ENCODE measurements around the gene SUMO3. TPM values are rescaled to one million over a fixed set of nuclear protein-coding genes. Genes with fewer than 3 reads are reported as not detected.

Gene SUMO3
- total and polyA plus RNA-seq, 2 of the 4 experiments (the other 2 are of a cell fraction), result 64.9 to 101 TPM

DNA sequence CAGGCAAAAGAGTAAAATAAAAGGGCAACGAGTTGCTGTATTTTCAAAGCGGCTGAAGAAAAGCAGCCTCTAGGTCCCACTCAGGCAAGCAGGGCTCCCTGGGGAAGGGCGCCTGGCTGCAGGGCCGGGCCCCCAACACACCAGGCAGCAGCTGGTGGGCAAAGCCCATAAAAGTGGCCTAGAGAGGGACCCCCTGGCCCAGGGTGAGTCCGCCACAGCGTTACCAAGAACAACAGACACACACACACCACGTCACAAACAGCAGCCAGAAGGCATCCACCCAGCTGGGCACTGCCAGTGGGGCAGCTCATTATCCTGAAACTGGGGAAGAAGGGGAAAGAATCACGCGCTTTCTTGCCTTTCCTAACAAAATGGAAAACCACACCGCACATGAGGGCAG lies 4.7 kb downstream of the SUMO3 start:
- no peak for ATAC-seq (ENCODE audit: low read depth)
- H3K27me3 ChIP-seq (ENCODE audit: control insufficient read depth, insufficient read depth, low read length), result no peaks in the 10 kb centered on the region
- H3K4me2 ChIP-seq (ENCODE audit: low read depth, low read length), result no peak overlapping the region
- no peak overlapping the region for H3K4ac ChIP-seq (ENCODE audit: low read depth, low read length)
- no peak overlapping the region for H2BK5ac ChIP-seq (ENCODE audit: low read depth, low read length, poor library complexity, severe bottlenecking)
- H3K4me3 ChIP-seq (ENCODE audit: insufficient read depth, low read depth, low read length), result no peak overlapping the region
- H3K27ac ChIP-seq (ENCODE audit: insufficient read depth, low read length), result no peak overlapping the region
- H3K18ac ChIP-seq (ENCODE audit: low read depth, low read length), result no peak overlapping the region
- WGBS, 2 experiments (ENCODE audit: extremely low coverage in 2 of 2, insufficient read length in 1 of 2), result 100% methylated on average over 4 of the region's 10 CpGs; no CpG with 5 or more reads in 1 of the 2 experiments
- CTCF ChIA-PET, result no interaction called here
- H2BK20ac ChIP-seq (ENCODE audit: low read depth, low read length), result no peak overlapping the region
- H2AK5ac ChIP-seq (ENCODE audit: low read depth, low read length), result no peak overlapping the region
- H4K20me1 ChIP-seq (ENCODE audit: insufficient read depth, low read length), result peaks cover 78% of the 10 kb centered on the region
- H2AK9ac ChIP-seq (replicated peaks; ENCODE audit: low read depth, low read length, poor library complexity), result no peak overlapping the region
- peaks cover 7% of the 10 kb centered on the region; the same call in 1 of the 2 replicates for H3K4me1 ChIP-seq (ENCODE audit: control insufficient read depth, insufficient read depth, low read length)
- BruUV-seq (replicated peaks), result no TSS peak
- intact Hi-C loops (cut with micrococcal nuclease), result no loop called here
- H2BK120ac ChIP-seq (ENCODE audit: low read depth, low read length), result no peak overlapping the region
- peaks cover 11% of the 10 kb centered on the region for H3K9me1 ChIP-seq (ENCODE audit: insufficient read depth, low read length)
- TF ChIP-seq NFE2L2 (IDR thresholded peaks at IDR 0.05; ENCODE audit: low read depth, low read length) (no peak), MAZ (IDR thresholded peaks at IDR 0.05; ENCODE audit: borderline replicate concordance, low read depth, low read length) (no peak), FOS (IDR thresholded peaks at IDR 0.05; ENCODE audit: low read depth, low read length) (no peak), RAD21 (IDR thresholded peaks at IDR 0.05; ENCODE audit: low read length) (no peak), BHLHE40 (IDR thresholded peaks at IDR 0.05; ENCODE audit: low read depth, low read length) (no peak), POLR2A (IDR thresholded peaks at IDR 0.05; ENCODE audit: low read depth, low read length) (no peak), RFX5 (IDR thresholded peaks at IDR 0.05; ENCODE audit: low read depth, low read length) (no peak), CHD1 (IDR thresholded peaks at IDR 0.05; ENCODE audit: low read depth, low read length) (no peak), RCOR1 (IDR thresholded peaks at IDR 0.05; ENCODE audit: insufficient replicate concordance, low read length) (no peak), CEBPB (IDR thresholded peaks at IDR 0.05; ENCODE audit: low read depth, low read length) (no peak), SMC3 (IDR thresholded peaks at IDR 0.05; ENCODE audit: low read depth, low read length) (no peak)
- TF ChIP-seq, protein P1, sequence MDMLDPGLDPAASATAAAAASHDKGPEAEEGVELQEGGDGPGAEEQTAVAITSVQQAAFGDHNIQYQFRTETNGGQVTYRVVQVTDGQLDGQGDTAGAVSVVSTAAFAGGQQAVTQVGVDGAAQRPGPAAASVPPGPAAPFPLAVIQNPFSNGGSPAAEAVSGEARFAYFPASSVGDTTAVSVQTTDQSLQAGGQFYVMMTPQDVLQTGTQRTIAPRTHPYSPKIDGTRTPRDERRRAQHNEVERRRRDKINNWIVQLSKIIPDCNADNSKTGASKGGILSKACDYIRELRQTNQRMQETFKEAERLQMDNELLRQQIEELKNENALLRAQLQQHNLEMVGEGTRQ (IDR thresholded peaks at IDR 0.05; ENCODE audit: low read depth, low read length), result no peak
- TF ChIP-seq, protein P2, sequence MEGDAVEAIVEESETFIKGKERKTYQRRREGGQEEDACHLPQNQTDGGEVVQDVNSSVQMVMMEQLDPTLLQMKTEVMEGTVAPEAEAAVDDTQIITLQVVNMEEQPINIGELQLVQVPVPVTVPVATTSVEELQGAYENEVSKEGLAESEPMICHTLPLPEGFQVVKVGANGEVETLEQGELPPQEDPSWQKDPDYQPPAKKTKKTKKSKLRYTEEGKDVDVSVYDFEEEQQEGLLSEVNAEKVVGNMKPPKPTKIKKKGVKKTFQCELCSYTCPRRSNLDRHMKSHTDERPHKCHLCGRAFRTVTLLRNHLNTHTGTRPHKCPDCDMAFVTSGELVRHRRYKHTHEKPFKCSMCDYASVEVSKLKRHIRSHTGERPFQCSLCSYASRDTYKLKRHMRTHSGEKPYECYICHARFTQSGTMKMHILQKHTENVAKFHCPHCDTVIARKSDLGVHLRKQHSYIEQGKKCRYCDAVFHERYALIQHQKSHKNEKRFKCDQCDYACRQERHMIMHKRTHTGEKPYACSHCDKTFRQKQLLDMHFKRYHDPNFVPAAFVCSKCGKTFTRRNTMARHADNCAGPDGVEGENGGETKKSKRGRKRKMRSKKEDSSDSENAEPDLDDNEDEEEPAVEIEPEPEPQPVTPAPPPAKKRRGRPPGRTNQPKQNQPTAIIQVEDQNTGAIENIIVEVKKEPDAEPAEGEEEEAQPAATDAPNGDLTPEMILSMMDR (conservative IDR thresholded peaks at IDR 0.05; ENCODE audit: low read depth, low read length), result no peak
- TF ChIP-seq, protein P3, sequence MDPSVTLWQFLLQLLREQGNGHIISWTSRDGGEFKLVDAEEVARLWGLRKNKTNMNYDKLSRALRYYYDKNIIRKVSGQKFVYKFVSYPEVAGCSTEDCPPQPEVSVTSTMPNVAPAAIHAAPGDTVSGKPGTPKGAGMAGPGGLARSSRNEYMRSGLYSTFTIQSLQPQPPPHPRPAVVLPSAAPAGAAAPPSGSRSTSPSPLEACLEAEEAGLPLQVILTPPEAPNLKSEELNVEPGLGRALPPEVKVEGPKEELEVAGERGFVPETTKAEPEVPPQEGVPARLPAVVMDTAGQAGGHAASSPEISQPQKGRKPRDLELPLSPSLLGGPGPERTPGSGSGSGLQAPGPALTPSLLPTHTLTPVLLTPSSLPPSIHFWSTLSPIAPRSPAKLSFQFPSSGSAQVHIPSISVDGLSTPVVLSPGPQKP (IDR thresholded peaks at IDR 0.05; ENCODE audit: borderline replicate concordance, low read depth, low read length), result no peak
- H2AFZ ChIP-seq (replicated peaks; ENCODE audit: low read length, poor library complexity), result peak overlapping the region; percentile 15
- H3K79me1 ChIP-seq (ENCODE audit: low read depth in 1 of 2, low read length in 2 of 2), result peaks cover 37 to 86% of the 10 kb centered on the region in 2 experiments
- no peak overlapping the region for H4K91ac ChIP-seq (ENCODE audit: insufficient read depth, low read depth, low read length)
- H4K5ac ChIP-seq (ENCODE audit: low read depth, low read length), result no peak overlapping the region
- no peak overlapping the region for H3K9ac ChIP-seq (ENCODE audit: low read depth, low read length)
- no peak overlapping the region for H3K14ac ChIP-seq (replicated peaks; ENCODE audit: low read depth, low read length)
- POLR2A ChIA-PET (ENCODE audit: unreplicated experiment), result no interaction called here
- DNase-seq, result no peak
- dilution Hi-C loops (cut with HindIII; ENCODE audit: low sequenced_read_pairs, unreplicated experiment), result no loop called here
- H3K9me3 ChIP-seq (ENCODE audit: control insufficient read depth, insufficient read depth, low read length), result no peaks in the 10 kb centered on the region
- H3K23ac ChIP-seq (ENCODE audit: low read depth, low read length), result no peak overlapping the region
- H2BK15ac ChIP-seq (ENCODE audit: low read depth, low read length), result no peak overlapping the region
- peaks cover 32% of the 10 kb centered on the region for H3K36me3 ChIP-seq (ENCODE audit: control insufficient read depth, insufficient read depth, low read length)
- in situ Hi-C loops (cut with MboI; ENCODE audit: low sequenced_read_pairs), result loop anchor here (25.0 kb wide), 1 partner anchor 299 kb away; no protein-coding TSS in a partner anchor
- no peak overlapping the region for H3K56ac ChIP-seq (ENCODE audit: extremely low read depth, insufficient read depth, low read length)
- H4K8ac ChIP-seq (ENCODE audit: low read depth in 2 of 2, low read length in 2 of 2), result no peak overlapping the region

Data from IMR-90 (cell line).